Neural progenitor cell (in vitro differentiated cells): Measurements from ENCODE around the gene NTM.

ENCODE experiments used
- CTCF ChIP-seq: fragments of 200-600 bp; sonication (generic); IDR thresholded peaks from 2 replicates; pipeline ENCODE4 v1.5.1; 2017; ENCODE audit warnings: antibody characterized with exemption, mild to moderate bottlenecking
- EZH2 ChIP-seq: fragments of 200-600 bp; sonication (generic); IDR thresholded peaks from 2 replicates; pipeline ENCODE4 v1.6.1; 2017; ENCODE audit warnings: antibody characterized with exemption, mild to moderate bottlenecking, moderate library complexity
- EZH2phosphoT487 ChIP-seq: fragments of 200-600 bp; sonication (generic); IDR thresholded peaks from 2 replicates; pipeline ENCODE4 v1.6.1; 2017; ENCODE audit warnings: antibody characterized with exemption

GRCh38 chr11:131683666-131684065, 313.3 kb downstream of the NTM start:
- TF ChIP-seq CTCF, result no peak
- no peak for TF ChIP-seq EZH2
- no peak for TF ChIP-seq EZH2phosphoT487
